NCI-H524 (cell line): ENCODE measurements around the gene CALCOCO2.
A peak's percentile ranks its signal among the peaks of the same experiment; 100 is the strongest.

ENCODE experiments used
- DNase-seq, 2 experiments: peaks; one replicate each; lab custom pipeline; 2025; lab: John Stamatoyannopoulos, UW

CALCOCO2 gene

DNA sequence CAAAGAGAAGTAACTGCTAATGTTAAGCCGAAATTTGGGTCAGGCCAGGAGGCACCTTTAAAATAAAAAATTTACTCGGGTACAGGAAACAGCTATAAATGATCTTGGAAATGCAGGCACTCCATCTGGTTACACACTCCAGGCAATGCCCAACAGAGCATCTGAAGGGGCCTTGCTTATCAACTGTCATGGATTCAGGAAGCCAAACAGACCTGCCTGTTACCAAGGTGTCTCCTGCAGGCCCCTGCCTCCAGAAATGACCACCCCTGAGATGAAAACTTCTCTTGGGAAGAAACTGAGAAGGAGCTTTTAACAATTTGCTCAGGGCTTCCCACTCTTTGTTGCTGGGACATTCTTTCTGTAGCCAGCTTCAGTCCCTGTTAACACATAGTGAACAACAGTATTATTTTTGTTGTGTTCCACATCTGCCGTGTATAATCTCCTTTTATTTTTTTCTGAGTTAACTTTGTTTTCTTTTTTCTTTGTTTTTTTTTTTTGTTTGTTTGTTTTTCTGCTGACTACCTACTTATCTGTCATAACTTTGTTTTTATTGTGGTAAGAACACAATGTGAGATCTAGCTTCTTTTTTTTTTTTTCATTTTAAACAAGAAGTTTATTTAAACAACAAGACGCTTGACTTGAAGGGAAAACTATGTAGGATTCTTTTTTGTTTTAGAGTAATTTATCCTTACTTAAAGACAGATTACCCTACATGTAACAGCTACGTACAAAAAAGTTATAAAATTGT lies 43.0 kb downstream of the CALCOCO2 start:
- DNase-seq, result no peak

DNA sequence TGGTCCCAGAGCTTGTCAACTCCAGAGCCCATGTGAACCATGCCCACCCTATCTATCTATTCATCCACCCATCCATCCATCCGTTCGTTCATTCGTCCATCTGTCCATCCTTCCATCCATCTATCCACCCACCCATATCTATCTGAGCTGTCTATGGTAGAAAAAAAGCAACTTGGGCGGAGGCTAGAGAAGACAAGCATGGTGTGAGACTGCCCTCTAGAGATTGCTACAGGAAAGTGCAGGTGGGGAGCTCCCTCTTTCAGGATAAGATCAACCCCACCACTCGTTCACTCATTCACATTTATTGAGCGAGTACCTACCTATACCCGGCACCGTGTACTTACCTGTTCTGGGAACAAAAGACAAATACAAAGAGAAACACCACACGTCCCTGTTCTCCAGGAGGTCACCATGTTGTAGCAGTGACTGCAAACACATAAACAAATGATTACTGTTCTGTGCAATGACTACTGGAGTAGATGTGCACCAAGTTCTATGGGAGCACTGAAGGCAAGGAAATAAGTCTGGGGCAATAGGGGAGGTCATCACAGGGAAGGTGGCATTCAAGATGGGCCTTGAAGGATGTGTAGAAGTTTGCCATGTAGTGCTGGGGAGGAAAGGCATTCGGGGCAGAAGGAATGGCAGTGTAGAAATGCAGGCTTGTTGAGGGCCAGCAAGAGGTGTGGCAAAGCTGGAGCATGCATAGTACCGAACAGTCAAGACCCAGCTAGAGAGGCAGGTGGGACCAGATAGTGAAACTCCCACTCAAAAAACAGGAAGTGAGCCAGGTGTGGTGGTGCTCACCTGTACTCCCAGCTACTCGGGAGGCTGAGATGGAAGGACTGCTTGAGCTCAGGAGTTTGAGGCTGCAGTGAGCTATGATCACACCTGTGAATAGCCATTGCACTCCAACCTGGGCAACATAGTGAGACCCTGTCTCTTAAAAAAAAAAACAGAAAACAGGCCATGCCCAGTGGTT lies 48.4 kb downstream of the CALCOCO2 start:
- DNase-seq, result peak; percentile 75 to 78

DNA sequence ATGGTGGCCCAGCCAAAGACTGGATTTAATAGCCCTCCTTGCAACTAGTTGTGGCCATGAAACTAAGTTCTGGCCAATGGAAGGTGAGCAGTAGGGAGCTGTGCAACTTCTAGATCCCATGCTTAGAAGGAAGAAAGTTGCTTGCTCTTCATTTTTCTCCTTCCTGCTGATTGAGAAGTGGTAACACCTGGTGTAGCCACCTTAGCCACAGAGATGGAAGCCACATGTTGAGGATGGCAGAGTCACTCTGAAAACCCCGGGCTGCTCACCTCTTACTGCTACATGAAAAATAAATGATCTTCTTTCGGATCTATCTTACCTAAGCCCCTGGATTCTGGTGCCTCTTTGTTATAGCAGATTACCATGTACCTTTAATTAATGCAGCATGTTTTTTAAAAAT lies 51.4 kb downstream of the CALCOCO2 start:
- DNase-seq, result no peak

DNA sequence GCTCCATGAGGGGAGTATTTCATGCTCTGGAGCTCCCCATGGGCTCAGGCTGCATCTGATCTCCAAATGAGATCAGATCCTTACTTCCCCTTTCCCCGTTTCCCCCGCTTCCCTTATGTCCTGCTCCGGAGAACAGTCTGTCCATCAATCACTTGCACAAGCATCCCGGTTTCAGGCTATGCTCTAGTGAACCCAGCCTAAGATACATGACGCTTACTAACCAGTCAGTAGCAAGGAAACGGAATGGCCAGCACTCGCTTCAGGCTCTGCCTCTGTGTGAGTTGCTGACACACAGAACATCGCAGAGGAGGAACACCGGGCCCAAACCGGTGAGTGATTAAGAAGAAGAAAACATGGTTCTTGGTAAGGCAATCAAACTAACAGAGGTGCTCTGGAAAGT lies 52.3 kb downstream of the CALCOCO2 start:
- no peak for DNase-seq

DNA sequence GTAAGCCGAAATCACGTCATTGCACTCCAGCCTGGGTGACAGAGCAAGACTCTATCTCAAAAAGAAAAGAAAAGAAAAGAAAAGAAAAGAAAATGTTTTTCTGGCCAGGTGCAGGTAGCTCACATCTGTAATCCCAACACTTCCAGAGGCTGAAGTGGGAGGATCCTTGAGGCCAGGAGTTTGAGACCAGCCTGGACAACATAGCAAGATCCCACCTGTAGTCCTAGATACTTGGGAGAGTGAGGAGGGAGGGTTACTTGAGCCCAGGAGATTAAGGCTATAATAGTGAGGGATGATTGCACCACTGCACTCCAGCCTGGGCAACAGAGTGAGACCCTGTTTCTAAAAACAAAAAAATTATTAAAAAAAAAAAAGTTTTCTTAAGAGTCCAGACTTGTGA lies 59.3 kb downstream of the CALCOCO2 start:
- no peak for DNase-seq

DNA sequence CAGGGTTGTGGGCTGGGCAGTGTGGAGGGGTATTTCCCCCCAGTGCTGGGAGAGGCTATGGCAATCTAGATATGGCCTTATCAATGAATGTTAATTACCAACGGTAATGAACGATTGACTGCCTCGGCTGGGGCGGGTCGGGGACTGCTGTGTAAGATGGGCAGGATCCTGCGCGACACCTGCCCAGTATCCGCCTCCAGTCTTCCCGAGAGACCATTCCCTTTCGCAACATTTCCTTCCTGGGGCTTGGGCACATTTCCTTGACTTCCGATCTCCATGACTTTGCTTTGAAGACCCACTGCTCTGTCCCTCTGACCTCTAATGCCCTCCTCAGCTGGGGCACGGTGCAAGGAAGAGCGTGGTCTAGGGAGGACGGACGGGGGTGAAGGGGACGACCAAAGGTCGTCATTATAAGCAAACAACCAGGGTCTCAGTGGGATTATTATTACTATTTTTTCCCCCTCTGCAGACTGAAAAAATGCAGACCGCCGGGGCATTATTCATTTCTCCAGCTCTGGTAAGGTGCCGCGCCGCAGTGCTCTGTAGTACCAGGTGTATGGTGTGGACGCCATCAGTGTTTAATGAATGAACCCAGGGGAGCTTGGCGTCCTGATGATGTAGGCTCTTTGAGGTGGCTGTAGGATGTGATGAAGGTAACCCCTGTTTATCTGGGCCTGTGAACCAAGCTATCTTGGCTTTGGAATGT lies 62.3 kb downstream of the CALCOCO2 start:
- DNase-seq, result peak in 1 of 2 experiments; percentile 52

DNA sequence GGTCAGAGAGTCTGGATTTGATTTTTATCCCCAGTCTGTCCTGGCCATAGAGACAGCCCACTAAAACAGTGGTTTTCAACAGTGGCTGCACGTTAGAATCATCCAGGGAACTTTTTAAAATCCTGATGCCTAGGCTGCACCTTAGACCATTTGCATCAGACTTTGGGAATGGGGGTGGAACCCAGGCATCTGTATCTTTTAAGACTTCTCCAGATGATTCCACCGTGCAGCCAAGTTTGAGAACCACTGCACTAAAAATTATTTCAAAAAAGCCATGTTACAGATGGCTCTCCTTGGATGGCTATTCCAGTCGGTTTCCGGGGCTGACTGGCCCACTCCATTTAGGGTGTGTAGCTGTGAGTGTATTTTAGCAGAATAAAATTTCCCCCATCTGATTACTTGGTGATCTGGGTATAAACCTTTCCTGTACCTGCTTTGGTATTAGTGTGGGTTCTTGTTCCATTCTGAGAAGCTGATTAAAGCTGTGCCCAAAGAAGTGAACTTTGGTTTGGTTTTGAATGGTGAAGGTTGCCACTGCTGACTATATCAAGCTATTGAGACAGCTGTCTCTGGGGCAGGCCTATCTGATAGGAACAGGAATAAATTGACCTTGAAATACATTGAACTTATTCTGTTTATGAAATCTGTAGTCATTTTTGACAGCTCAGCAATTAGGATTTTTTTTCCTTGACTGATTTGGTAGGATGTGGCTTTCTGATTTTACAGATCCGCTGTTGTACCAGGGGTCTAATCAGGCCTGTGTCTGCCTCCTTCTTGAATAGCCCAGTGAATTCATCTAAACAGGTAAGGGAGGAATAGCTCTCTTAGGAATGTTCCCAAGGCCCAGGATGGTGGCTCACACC lies 63.0 kb downstream of the CALCOCO2 start:
- no peak for DNase-seq

DNA sequence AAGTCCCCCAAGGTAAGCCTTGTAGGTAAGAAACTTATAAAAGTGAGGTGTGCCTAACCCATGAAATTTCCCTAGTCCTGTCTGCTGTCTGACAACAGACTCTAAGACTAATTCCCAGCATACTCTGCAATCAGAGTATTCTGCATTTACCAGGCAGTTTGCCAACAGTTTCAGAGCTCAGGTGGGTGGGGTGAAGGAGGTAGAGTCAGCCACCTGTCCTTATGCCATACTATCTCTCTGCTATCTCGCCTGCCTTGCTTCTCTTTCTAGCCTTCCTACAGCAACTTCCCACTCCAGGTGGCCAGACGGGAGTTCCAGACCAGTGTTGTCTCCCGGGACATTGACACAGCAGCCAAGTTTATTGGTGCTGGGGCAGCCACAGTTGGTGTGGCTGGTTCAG lies 64.1 kb downstream of the CALCOCO2 start:
- DNase-seq, result no peak

DNA sequence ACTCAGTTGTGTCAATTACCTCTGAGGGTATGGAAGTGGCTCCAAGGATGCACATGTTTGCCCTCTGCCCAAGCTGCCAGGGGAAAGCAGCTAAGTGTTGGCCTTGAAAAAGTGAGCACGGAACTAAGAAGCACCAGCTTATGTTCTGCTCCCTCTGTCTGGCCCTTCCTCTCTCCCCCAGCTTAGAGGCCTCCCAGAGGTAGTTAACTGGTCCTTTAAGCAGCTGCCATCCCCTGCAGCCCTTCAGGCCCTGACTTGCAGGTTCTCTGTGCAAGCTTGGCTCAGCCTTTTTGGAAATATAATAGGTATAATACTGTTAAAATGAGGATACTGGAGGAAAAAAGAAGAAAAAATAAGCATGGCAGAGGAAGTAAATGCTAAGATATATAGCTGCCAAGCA lies 70.4 kb downstream of the CALCOCO2 start:
- DNase-seq, result no peak

DNA sequence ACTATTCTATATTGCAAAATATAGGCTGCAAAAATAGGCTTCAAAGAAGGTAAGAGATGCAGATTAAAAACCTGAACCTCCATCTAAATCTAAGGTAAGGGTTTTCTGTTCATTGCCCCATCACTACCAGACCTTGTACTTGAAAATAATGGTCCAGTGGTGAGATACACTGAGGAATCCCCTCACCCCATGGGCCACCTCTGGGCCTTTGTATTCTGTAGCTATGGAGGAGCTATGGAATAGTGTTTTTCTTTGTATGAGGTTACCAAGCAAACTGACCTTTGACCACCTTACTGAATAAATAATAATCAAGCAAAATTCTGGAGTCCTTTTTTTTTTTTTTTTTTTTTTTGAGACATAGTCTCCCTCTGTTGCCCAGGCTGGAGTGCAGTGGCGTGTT lies 72.6 kb downstream of the CALCOCO2 start:
- no peak for DNase-seq

DNA sequence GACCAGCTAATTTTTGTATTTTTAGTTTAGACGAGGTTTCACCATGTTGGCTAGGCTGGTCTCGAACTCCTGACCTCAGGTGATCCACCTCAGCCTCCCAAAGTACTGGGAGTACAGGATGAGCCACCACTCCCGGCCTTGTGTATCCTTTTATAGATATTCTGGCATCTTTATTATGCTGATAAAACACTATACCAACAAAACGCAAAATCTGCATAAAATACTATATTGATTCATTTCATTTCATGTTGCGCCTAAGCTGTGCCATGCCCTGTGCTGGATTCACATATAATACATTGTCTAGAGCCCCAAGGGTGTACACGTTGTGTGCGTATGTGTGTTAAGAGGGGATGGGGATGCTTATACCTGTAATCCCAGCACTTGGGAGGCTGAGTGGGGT lies 73.6 kb downstream of the CALCOCO2 start:
- no peak for DNase-seq

DNA sequence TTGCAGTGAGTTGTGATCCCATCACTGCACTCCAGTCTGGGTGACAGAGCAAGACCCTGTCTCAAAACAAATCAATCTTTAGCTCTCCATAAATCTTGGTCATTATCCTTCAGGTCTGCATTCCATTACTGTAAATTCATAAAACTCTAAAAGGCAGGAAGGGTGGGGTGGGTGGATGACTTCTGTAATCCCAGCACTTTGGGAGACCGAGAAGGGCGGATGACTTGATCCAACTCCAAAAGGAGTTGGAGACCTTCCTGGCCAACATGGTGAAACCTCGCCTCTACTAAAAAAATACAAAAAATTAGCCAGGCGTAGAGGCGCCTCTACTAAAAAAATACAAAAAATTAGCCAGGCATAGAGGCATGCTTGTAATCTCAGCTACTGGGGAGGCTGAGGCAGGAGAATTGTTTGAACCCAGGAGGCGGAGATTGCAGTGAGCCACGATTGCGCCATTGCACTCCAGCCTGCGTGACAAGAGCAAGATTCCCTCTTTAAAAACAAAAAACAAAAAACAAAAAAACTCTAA lies 75.2 kb downstream of the CALCOCO2 start:
- DNase-seq, result no peak

DNA sequence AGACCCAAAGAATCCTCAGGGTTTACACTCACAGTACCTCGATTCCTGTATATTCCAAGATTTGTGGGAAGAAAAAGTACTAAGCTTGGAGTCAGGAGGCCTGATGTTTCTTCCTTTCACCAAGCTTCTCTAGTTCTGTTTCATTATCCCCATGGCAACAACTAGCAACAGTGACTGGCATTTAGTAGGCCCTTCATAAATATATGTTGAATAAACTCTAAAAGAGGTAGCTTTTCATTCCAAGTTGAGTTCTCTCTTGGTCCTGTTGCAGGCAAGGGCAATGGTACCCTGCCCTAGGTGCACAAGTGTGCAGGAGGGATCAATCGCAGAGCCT lies 76.8 kb downstream of the CALCOCO2 start:
- no peak for DNase-seq

DNA sequence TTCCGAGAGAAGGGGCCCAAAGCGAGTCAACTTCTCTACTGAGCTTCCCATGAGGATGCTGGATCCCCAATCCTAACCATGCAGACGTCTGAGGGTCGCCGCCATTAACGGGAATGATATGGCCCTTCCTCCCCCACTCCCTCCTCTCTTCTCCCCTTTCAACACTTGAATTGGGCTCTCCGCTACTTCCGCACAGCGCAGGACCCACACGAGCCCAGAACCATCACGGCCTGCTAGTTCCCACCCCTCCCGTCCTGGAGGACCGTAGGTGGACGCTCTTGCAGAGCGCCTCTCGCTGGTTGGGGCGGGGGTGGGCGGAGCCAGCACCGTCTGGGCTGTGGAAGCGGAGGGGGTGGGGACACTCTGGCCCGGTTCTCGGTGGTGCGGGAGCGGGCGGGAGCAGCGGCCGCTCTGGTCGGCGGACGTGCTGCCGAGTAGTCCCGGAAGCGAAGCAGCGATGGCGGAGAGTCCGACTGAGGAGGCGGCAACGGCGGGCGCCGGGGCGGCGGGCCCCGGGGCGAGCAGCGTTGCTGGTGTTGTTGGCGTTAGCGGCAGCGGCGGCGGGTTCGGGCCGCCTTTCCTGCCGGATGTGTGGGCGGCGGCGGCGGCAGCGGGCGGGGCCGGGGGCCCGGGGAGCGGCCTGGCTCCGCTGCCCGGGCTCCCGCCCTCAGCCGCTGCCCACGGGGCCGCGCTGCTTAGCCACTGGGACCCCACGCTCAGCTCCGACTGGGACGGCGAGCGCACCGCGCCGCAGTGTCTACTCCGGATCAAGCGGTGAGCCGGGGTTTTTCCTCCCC lies 77.4 kb downstream of the CALCOCO2 start, which contains the start of gene UBE2Z:
UBE2Z (plus strand) TSS at position 361 of the 797 bp plus-strand sequence; CDS start at position 458, 97 bp downstream.
- DNase-seq, result peak; percentile 96 to 97

DNA sequence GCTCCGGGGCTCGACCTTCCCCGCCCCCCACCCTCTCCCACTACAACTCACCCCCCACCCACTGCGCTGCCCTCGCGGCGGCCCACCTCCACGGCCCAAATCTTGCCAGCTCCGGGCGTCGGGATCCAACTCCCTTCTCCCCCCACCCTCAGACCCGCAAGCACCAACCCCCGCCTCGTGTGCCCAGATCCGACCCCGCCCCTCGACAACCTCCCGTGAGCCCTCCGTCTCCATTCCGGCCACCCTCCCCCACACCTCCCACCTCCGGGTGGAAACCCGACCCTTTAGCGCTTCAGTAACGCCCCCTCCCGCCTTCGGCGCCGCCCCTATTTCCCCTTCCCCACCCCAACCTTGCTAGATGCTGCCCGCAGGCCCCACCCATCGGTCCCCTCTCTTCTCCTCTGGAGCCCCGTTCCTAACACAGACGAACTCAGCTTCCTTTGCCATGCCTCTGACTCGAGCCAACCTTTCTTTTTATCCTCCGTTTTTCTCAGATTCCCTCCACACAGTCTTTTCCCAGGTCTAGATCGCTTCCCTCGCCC lies 78.1 kb downstream of the CALCOCO2 start:
- peak; percentile 63 to 89 for DNase-seq

DNA sequence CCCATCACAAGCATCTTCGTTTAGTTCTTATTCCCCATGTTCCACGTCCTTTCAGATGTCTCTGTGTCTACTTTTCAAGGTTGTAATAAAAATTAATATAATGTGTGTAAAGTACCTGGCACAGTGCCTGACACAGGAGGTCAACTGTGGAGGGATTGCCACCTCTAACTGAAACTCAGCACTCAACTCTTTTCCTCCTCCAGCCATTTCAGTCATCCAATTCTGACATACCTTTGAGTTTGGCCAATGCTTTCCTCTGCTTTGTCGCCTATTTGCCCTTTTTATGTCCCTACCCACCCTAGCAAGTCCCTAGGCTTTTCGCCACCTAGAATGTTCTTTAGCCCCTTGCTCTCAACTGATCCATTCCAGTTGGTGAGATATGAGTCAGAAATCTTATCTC lies 78.9 kb downstream of the CALCOCO2 start:
- DNase-seq, result no peak

DNA sequence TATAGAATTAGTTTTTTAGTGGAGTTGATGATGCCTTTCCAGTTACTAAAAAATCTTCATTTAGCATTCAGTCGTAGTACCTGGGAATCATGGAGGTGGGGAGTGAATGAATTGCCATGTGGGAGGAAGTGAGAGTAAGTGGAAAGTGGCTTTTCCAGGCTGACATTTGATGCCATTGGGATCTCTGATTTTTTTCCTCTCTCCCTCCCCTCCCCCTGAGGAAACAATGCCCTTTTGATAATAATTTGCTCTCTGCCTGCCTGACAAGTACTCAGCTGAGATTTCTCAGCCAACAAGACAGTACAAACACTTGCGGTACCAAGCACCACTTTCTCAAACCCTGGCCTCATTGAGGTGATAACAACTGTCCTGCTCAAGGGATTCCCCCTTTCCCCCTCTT lies 79.5 kb downstream of the CALCOCO2 start:
- DNase-seq, result no peak

DNA sequence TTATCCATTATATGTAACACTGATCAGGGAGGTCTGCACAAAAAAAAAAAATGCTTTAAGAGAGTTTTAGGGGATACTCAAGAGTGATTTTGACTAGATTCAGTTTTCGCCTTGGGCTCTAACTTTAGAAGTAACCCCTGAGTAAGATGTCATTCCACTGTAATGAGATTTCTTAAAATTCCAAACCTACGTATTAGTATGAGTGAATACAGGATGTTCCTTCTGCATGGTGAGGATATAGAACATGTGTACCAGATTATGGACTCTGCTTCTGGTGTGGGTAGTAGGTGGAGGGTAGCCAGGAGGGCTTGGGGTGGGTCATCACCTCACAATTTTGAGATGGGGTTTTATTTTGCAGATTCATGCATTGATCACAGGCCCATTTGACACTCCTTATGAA lies 81.6 kb downstream of the CALCOCO2 start:
- DNase-seq, result no peak
